HG03342 (cell line): ENCODE results near the gene VSX2.

Source experiments
- ATAC-seq: cut with Tn5 transposase; IDR thresholded peaks from one replicate; pipeline ENCODE4 v1.9.1; 2021; ENCODE audit warnings: mild to moderate bottlenecking, moderate library complexity; ENCODE audit not compliant: unreplicated experiment

VSX2 gene

GRCh38 chr14:74238974-74239847 is at the start of gene VSX2:
Gene VSX2 (plus strand): TSS chr14:74239449. CDS start chr14:74239562, 113 bp downstream.
- no peak for ATAC-seq

- no peak for ATAC-seq
These were observed 48.2 kb upstream of the VSX2 start for GRCh38 chr14:74190927-74191575.

GRCh38 chr14:74194506-74195274 is 44.6 kb upstream of the VSX2 start:
- ATAC-seq, result no peak

GRCh38 chr14:74195623-74196022 is 43.6 kb upstream of the VSX2 start:
- no peak for ATAC-seq

GRCh38 chr14:74198441-74199234 is 40.6 kb upstream of the VSX2 start:
- ATAC-seq, result no peak

- ATAC-seq, result no peak
These were observed 37.1 kb upstream of the VSX2 start for GRCh38 chr14:74202113-74202512.

- no peak for ATAC-seq
These were observed 35.6 kb upstream of the VSX2 start for GRCh38 chr14:74203639-74204038.

- no peak for ATAC-seq
These were observed 34.8 kb upstream of the VSX2 start for GRCh38 chr14:74204491-74204890.

- no peak for ATAC-seq
These were observed 33.4 kb upstream of the VSX2 start for GRCh38 chr14:74205882-74206281.

GRCh38 chr14:74207943-74208342 is 31.3 kb upstream of the VSX2 start:
- no peak for ATAC-seq

- ATAC-seq, result no peak
These were observed 30.6 kb upstream of the VSX2 start for GRCh38 chr14:74208642-74209041.

- no peak for ATAC-seq
These were observed 27.2 kb upstream of the VSX2 start for GRCh38 chr14:74211945-74212580.

- no peak for ATAC-seq
These were observed 25.1 kb upstream of the VSX2 start for GRCh38 chr14:74213907-74214803.

- no peak for ATAC-seq
These were observed 22.6 kb upstream of the VSX2 start for GRCh38 chr14:74216671-74217070.

- ATAC-seq, result peak; percentile 57
These were observed 21.4 kb upstream of the VSX2 start for GRCh38 chr14:74217672-74218448.

- no peak for ATAC-seq
These were observed 20.8 kb upstream of the VSX2 start for GRCh38 chr14:74218462-74218861.

- ATAC-seq, result no peak
These were observed 19.7 kb upstream of the VSX2 start for GRCh38 chr14:74219277-74220205.
